OCI-LY1 (cell line): ENCODE measurements around the gene ZNF112.

Experiments
- H2AFZ ChIP-seq: fragments of 200-600 bp; sonication (generic), shearing (Covaris generic); 2 replicates; pipeline ENCODE4 v1.6.0; 2014; ENCODE audit warnings: antibody characterized with exemption, mild to moderate bottlenecking, low read length
- H3F3A ChIP-seq: fragments of 200-600 bp; sonication (generic), shearing (Covaris generic); 2 replicates; pipeline ENCODE4 v1.6.0; 2014; ENCODE audit warnings: mild to moderate bottlenecking, antibody characterized with exemption, low read length, moderate library complexity; ENCODE audit not compliant: insufficient read depth
- H3K27ac ChIP-seq: fragments of 200-600 bp; sonication (generic); 2 replicates; pipeline ENCODE4 v1.5.1; 2014; ENCODE audit warnings: low read length, mixed run types, mild to moderate bottlenecking, low read depth; ENCODE audit not compliant: poor library complexity, severe bottlenecking
- H3K27me3 ChIP-seq: fragments of 200-600 bp; sonication (generic); 2 replicates; pipeline ENCODE4 v1.6.0; 2014; ENCODE audit warnings: antibody characterized with exemption, mild to moderate bottlenecking, low read length, moderate library complexity; ENCODE audit not compliant: insufficient read depth
- H3K36me3 ChIP-seq: fragments of 200-600 bp; sonication (generic); 2 replicates; pipeline ENCODE4 v1.6.1; 2014; ENCODE audit warnings: mild to moderate bottlenecking, antibody characterized with exemption, low read length, moderate library complexity, mixed read lengths; ENCODE audit not compliant: insufficient read depth
- H3K4me1 ChIP-seq: fragments of 200-600 bp; sonication (generic); 2 replicates; pipeline ENCODE4 v1.5.1; 2014; ENCODE audit warnings: mild to moderate bottlenecking, low read length, moderate library complexity; ENCODE audit not compliant: insufficient read depth, severe bottlenecking
- H3K4me2 ChIP-seq: fragments of 200-600 bp; sonication (generic), shearing (Covaris generic); 2 replicates; pipeline ENCODE4 v1.6.1; 2014; ENCODE audit warnings: low read length
- H3K4me3 ChIP-seq: fragments of 200-600 bp; sonication (generic); 2 replicates; pipeline ENCODE4 v1.5.1; 2014; ENCODE audit warnings: low read length, low read depth, mild to moderate bottlenecking, mixed read lengths; ENCODE audit not compliant: poor library complexity, severe bottlenecking
- H3K79me2 ChIP-seq: fragments of 200-600 bp; shearing (Covaris generic); 2 replicates; pipeline ENCODE4 v1.6.1; 2016; ENCODE audit warnings: mixed run types, low read length, mixed read lengths; ENCODE audit not compliant: insufficient read depth
- H3K9ac ChIP-seq: fragments of 200-600 bp; sonication (generic), shearing (Covaris generic); 2 replicates; pipeline ENCODE4 v1.6.1; 2014; ENCODE audit warnings: mild to moderate bottlenecking, low read length, mixed read lengths
- H3K9me2 ChIP-seq: fragments of 200-600 bp; sonication (generic), shearing (Covaris generic); 2 replicates; pipeline ENCODE4 v1.6.1; 2014; ENCODE audit warnings: low read depth, mild to moderate bottlenecking, low read length, mixed read lengths
- H3K9me3 ChIP-seq: fragments of 200-600 bp; shearing (Covaris generic); 2 replicates; pipeline ENCODE4 v1.6.1; 2014; ENCODE audit warnings: low read length, mixed read lengths
- H4K20me1 ChIP-seq: fragments of 200-600 bp; sonication (generic), shearing (Covaris generic); 2 replicates; pipeline ENCODE4 v1.6.0; 2016; ENCODE audit warnings: mild to moderate bottlenecking, low read length; ENCODE audit not compliant: insufficient read depth
- EZH2 ChIP-seq: fragments of 200-600 bp; sonication (generic), shearing (Covaris generic); IDR thresholded peaks from 2 replicates; pipeline ENCODE4 v1.8.0; 2017; ENCODE audit warnings: borderline replicate concordance, mixed run types, mild to moderate bottlenecking, antibody characterized with exemption, low read length, moderate library complexity, mixed read lengths
- TF ChIP-seq, protein P1 (sequence below): fragments of 200-600 bp; sonication (generic), shearing (Covaris generic); IDR thresholded peaks from 2 replicates; pipeline ENCODE4 v1.5.1; 2017; ENCODE audit warnings: mild to moderate bottlenecking, antibody characterized with exemption, low read length, moderate library complexity, mixed read lengths

Gene ZNF112

DNA sequence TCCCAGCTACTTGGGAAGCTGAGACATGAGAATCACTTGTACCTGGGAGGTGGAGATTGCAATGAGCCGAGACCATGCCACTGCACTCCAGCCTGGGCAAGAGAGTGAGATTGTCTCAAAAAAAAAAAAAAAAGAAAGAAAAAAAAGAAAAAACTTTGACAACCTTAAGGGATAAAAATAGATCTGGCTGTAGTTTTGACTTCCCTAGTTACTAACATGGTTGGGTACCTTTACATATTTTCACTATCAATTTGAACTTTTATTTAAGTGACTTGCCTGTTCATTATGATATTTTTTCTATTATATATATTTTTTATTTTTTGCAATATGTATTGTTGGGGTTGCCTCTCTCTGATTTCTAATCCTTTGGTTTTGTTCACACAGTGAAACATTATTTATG is 43.2 kb downstream of the ZNF112 start:
- Histone ChIP-seq H3K4me3 (no peak overlapping the region), H2AFZ (no peak overlapping the region), H3K9me2 (no peaks in the 10 kb centered on the region), H3K9me3 (no peaks in the 10 kb centered on the region), H3K4me1 (no peaks in the 10 kb centered on the region), H3K27me3 (no peaks in the 10 kb centered on the region), H4K20me1 (no peaks in the 10 kb centered on the region), H3K4me2 (no peak overlapping the region), H3K79me2 (no peaks in the 10 kb centered on the region), H3K27ac (no peak overlapping the region), H3K36me3 (no peaks in the 10 kb centered on the region), H3F3A (no peaks in the 10 kb centered on the region), H3K9ac (no peak overlapping the region)
- TF ChIP-seq, protein P1, sequence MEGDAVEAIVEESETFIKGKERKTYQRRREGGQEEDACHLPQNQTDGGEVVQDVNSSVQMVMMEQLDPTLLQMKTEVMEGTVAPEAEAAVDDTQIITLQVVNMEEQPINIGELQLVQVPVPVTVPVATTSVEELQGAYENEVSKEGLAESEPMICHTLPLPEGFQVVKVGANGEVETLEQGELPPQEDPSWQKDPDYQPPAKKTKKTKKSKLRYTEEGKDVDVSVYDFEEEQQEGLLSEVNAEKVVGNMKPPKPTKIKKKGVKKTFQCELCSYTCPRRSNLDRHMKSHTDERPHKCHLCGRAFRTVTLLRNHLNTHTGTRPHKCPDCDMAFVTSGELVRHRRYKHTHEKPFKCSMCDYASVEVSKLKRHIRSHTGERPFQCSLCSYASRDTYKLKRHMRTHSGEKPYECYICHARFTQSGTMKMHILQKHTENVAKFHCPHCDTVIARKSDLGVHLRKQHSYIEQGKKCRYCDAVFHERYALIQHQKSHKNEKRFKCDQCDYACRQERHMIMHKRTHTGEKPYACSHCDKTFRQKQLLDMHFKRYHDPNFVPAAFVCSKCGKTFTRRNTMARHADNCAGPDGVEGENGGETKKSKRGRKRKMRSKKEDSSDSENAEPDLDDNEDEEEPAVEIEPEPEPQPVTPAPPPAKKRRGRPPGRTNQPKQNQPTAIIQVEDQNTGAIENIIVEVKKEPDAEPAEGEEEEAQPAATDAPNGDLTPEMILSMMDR: no peak
- TF ChIP-seq EZH2: no peak

DNA sequence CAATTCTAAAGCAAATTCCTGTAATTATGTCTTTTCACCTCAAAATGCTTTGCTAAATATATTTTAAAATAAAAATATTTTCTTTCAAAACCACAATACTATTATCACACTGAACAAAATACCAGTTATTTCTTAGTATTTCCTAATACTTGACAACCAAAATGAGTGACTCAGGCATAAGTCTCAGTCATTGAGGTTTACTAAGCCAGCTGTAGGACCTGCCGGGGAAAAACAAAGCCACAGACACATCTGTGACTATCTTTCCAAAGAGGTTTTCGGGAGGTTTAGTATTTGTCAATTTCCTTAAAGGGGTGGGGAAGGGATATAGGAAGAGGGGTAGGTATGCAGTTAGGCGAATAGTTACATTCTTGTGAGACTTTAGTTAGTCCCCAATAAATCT is 48.5 kb downstream of the ZNF112 start:
- no peak overlapping the region for H3K4me3 ChIP-seq
- H3F3A ChIP-seq: no peaks in the 10 kb centered on the region
- no peaks in the 10 kb centered on the region for H4K20me1 ChIP-seq
- H3K9me3 ChIP-seq: no peaks in the 10 kb centered on the region
- H3K27me3 ChIP-seq: no peaks in the 10 kb centered on the region
- no peak for TF ChIP-seq EZH2
- TF ChIP-seq, protein P1: no peak
- H2AFZ ChIP-seq: no peak overlapping the region
- peaks cover 4% of the 10 kb centered on the region for H3K4me1 ChIP-seq
- no peaks in the 10 kb centered on the region for H3K36me3 ChIP-seq
- no peaks in the 10 kb centered on the region for H3K9me2 ChIP-seq
- no peak overlapping the region for H3K9ac ChIP-seq
- no peaks in the 10 kb centered on the region for H3K79me2 ChIP-seq
- H3K27ac ChIP-seq: no peak overlapping the region
- H3K4me2 ChIP-seq: no peak overlapping the region

DNA sequence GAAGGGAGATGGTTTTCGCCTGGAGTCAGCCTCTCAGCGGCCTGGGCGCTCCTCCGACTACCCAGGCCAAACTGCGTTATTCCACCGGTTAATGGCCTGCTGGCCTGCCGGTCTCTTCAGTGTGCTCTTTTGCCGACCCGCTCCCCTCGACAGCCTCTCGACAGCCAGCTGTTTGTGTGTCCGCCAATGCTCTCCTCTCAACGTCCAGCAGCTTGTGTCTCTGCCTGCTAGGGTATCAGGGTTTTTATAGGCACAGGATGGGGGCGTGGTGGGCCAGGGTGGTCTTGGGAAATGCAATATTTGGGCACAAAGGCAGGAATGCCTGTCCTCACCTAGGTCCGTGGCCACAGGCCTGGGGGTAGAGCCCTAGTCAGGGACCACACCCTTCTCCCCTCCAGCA is 50.2 kb downstream of the ZNF112 start:
- Histone ChIP-seq H2AFZ (no peak overlapping the region), H3K27me3 (no peaks in the 10 kb centered on the region), H3K27ac (no peak overlapping the region), H3K9ac (no peak overlapping the region), H3K9me3 (no peaks in the 10 kb centered on the region), H3K9me2 (no peaks in the 10 kb centered on the region), H4K20me1 (no peaks in the 10 kb centered on the region), H3F3A (no peaks in the 10 kb centered on the region), H3K79me2 (no peaks in the 10 kb centered on the region), H3K4me3 (no peak overlapping the region), H3K4me1 (peaks cover 4% of the 10 kb centered on the region), H3K36me3 (no peaks in the 10 kb centered on the region), H3K4me2 (no peak overlapping the region)
- TF ChIP-seq, protein P1: no peak
- no peak for TF ChIP-seq EZH2
